NCI-H2029 (cell line): ENCODE data around the gene ZNF423.
A peak's percentile ranks its signal among the peaks of the same experiment; 100 is the strongest.

Experiments
- DNase-seq: peaks from one replicate; lab custom pipeline; 2025; lab: John Stamatoyannopoulos, UW

Gene ZNF423

DNA sequence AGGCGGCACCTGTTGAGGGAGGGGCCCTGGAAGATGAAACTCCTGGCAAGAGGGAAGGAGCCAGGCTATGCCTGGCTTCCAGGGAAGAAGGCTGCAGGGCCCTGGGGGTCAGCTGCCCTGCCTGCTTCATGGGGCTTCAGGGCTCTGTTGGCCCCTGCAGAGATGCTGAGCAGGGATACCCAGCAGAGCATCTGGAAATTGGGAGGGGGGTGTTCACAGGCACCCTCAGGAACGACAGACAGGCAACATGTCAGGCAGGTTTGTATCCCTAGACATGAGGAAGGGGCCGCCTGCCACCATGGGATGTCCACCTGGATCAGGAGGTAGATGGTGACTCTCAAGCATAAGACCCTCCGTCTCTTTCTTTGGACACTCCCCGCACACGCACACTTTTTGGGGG, 13.8 kb upstream of the ZNF423 start:
- DNase-seq = no peak

DNA sequence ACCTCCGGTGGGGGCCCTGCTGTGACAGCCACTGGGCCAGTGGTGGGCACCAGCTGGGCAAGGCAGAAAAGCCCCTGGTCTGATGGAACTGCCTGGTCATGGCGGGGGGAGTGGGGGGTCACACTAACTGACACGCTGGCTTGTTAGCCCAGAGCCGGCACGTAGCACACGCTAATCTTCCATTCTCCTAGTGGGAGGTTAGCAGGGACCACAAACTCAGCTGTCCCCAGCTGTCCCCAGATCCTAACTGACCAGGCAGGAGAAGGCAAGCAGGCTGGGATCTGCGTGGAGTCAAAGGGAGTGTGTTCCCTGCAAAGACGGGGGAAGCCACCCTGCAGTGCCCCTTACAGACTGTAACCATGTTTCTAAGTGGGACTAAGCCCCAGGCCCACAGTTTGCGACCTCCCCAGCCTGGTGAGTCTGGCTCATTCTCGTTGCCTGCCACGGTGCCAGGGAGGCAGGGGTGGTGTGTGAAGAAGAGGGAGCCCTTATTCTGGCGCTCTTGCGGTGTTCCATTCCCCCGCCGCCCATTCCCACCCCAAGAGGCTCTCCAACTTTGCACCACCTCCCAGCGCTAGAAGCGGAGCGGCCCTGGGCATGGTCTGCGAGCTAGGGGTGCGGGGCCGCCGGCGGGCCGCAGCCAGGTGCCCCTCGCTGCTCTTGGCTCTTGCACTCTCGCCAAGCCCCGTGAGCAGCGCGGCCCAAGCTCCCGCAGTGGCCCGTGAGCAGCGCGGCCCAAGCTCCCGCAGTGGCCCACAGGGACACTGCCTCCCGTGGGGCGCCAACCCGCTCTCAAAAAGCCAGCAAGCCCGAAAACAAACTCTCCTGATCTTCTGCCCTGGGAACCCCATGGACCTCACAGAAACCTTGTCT, 12.1 kb upstream of the ZNF423 start:
- DNase-seq = no peak

DNA sequence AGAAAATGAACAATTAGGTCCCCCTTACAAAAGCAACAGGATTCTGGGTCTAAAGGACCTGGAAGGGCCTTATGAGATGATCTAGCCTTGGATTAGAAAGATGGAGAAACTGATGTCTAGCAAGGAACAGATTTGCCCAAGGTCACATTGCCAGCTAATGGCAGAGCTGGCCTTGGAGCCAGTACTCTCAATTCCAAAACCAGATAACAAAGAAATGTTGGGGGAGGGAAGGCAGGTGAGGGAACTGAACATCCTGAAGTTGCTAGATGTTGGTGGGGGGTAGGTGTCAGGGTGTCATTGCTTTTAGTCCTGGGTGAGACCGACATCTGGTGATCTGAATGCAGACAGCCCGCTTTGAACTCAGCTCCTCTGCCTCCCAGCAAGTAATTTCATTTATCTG, 11.3 kb upstream of the ZNF423 start:
- DNase-seq = no peak

DNA sequence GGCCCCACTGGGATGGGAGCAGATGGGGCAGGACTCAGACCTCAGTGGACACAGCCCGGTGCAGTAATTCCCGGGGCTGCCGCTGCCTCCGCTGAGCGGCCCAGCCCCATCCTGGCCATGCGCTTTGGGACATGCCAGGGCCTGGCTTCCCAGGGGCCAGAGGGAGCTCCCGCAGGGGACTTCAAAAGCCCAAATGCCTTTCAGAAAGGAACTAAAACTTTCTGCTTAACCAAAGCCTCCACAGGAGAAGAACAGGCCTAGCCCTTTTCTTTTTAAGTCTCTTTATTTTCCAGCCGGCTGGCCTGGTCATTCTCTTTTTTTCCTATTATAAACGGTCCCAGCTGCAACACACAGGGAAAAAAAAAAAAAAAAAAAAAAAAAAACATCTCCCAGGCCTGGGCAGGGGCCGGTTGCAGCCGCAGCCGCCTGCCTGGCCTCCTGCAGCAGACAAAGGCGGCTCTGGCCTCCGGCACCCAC, 10.7 kb upstream of the ZNF423 start:
- DNase-seq = no peak

DNA sequence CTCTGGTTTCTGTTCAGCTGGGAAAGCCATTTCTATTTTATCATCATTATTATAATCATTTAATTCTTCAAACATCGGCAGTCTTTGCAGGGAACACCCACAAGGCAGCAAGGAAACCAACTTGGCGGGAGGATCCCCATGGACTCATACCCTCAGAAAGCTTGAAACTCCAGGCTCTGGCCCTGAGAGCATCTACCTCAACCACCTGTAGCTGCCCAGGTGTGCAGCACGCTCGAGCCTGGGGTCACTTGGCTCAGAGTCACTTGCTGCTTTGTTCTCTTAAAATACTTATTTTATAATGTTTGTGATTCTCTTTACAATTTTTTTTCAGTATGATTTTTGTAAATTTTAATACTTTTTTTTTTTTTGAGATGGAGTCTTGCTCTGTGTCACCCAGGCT, 6.8 kb upstream of the ZNF423 start:
- no peak for DNase-seq

DNA sequence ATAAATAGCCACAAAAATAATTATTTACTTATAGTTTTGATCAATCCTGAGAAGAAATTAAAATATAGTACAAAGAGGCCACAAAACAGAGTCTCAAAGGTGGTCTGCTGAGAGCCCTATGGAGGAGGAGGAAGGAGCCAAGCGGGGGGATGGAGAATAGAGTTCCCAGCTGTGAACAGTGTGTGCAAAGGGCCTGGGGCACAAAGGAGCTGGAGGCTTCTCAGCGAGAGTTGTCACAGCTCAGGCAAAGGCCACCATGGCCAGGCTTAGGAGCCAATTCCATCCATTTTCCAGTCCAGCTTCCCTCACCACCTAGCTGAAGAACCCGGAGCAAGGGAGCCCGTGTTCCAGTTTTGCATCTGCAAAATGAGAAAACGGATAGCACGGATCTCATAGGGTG, 5.4 kb upstream of the ZNF423 start:
- no peak for DNase-seq

DNA sequence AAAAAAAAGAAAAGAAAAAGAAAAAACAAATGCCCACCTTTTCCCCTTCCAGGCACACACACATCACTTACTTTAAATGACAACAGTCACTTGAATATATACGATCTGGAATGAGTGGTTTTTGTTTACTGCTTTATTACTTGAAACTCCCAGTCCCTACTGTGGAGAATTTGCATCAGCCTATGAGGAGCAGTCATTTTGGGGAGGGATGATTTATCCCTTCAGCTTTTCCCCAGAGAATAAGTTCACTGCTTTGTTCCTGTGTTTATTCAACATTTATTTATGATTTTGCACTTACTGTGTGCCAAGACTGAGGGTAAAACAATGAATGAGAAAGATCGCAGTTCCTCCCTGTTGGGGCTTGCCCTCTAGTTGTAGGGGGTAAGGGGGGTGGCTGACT, 4.7 kb upstream of the ZNF423 start:
- DNase-seq = no peak

DNA sequence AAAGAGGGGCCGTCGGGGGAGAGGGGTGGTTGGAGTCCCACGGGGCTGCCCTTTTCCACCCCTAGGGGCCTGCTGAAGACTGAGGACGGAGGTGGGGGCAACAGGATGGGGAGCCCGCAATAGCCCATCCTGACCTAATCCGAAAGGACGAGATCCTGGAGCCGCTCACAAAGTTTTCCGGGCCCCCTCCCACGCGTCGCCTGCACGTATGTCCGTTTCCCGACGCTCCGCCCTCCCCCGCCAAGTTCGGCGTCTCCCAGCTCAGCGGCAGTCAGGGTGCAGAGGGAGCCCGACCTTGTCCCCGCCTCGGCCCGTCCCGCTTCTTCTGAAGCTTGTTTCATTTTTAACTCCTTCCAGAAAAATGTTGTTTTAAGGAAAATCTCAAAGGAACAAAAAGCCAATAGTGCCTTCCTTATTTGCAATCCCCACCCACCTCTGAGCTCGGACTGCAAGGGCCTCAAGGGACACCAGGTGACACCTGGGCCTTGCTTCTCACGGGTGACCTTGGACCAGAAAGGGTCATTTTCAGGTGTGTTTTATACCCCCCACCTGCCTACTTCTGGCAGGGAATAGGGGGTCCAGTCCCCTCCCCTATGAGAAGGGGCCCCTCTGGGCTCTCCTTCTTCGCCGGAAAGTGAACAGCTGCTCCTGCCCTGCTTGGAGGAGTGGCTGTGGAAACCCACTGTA, 3.4 kb upstream of the ZNF423 start:
- DNase-seq = no peak

DNA sequence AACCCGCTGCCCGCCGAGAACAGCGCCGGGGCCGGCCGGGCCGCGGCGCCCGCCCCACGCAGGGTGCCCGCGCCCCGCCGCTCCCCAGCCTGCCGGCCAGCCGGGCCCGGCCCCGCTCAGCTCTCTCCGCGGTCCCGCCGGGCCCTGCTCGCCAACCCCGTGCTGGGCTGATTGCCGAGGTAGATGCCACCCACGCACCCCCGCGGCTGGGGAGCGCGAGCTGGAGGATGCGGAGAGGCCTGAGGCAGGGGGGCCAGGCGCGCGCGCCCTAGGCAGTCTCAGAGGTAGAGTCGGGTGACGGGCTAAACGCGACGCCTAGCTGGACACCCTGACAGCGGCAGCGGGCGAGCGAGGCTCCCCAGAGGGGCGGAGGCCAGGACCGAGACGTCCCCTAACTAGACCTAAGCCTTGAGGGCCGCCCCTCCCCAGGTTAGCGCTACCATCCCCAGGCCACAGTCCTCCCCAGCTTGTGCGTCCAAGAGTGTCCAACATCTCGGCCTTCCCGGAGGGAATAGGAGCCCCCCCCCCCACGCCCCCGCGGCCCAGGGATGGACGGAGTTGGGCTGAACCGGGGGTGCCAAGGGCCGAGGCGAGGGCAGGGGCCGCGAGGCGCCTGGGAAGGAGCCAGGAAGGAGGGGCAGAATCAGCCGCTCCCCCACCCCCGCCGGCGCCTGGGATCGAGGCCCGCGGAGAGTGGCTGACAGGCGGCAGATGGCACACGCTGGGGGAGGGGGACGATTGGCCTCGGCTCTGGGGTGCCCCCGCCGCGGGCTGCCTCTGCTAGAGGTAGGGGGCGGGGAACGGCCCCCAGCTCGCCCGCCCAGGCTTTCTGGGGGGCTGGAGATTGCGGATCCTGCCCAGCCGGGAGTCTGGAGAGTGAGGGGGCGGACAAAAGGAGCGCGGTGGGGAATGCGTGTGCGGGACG, 2.5 kb upstream of the ZNF423 start:
- no peak for DNase-seq

DNA sequence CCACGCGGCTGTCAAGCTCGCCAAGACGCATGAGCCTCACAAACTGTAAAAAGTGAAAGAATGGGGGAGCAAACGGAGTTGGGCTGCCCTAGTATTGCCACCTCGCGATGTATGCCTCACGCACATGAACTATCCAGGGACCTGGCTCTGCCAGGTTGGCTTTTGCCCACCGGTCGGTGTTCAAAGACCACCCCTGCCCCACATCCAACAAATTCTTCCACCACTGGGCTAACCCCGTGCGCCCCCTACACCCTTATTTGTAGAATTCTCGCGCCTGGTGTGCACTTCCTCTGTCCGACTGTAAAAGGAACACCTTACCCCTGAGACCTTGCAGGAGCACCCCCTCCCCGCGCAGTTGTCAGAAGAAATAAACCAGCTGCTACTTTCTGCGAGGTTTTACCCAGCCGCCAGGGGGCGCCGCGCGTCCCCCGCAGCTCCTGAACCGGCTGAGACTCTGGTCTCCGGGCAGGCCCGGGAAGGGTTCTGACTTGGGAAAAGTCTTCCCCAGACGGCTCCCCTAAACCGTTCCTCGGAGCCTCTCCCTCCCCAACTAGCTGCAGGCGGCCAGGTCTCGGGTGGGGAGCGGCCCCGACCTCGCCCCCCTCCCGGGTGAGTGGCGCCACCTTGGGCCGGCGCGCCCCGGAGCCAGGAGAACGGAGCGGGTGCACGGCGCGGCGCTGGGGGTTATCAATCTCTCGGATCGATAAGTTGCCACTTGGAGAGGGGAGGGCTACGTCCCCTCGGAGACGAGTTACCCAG, 1.7 kb upstream of the ZNF423 start:
- DNase-seq = peak; percentile 17

DNA sequence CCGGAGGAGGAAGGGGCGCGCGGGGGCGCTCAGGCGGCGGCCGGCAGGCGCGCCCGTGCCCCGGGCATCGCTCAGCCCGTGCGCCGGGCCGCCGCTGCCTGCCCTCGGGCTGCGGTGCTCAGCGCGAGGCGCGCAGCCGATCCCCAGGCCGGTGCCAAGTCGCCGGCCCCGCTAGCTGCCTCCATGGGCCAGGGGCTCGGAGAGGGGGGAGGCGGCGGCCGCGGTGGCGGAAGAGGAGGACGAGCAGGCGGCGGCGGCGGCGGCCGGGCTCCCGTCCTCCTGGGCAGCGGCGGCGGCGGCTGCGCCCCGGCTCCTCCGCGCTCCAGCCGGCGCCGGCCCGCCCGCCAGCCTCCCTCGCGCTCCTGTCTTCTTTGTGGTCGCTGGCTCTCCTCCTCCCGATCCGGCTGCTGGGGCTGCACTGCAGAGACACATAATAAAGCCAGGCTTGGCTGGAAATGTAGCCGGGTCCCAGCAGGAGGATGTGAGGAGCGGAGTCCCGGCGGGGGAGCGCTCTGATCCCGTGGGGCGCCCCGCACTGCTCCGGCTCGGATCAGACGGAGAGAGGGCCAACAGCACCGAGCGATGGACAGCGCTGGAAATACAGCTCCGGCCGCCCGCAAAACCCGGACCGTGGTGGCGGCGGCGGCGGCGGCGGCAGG, 889 bp upstream of the ZNF423 start:
- no peak for DNase-seq

DNA sequence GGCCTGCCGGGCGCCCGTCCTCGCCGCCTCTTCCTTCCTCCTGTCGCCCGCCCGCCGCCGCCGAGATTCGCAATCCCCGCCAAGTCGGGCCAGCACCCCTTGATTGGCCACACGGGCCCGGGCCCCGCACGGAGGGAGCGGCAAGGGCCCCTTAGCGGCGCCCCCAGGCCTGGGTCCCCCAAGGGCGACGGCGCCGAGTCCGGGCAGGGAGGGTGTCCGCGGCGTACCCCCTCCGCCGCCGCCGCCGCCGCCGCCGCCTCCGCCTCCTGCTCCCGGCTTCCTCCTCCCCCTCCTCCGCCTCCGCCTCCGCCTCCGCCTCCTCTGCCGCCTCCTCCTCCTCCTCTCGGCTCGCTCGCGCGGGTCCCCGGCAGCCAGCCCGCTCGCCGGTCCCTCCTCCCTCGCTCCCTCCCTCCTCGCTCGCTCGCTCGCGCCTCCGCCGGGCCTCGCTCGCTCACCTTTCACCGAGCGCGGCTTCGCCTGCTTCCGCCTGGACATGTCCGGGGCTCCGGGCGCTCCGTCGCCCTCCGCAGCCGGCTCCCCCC, 561 bp downstream of the ZNF423 start:
- DNase-seq = peak; percentile 28

DNA sequence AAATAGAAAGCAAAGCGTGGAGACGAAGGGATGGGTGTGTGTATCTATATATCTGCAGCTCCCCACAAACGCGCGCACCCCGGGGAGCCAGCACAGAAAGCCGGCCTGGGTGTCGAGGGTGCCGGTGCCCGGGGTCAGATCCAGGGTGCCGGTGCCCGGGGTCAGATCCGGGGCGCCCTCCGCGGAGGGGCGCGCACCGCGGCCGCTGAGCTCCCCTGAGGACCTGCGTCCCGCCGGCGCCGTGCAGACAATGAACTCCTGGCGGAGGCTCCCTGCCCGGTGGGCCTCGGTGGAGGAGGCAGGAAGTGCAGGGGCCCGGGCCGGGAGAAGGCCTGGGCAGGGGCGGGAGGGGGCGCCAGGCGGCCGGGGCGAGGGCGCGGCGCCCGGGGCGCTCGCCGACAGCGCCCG, 1.1 kb downstream of the ZNF423 start:
- no peak for DNase-seq

DNA sequence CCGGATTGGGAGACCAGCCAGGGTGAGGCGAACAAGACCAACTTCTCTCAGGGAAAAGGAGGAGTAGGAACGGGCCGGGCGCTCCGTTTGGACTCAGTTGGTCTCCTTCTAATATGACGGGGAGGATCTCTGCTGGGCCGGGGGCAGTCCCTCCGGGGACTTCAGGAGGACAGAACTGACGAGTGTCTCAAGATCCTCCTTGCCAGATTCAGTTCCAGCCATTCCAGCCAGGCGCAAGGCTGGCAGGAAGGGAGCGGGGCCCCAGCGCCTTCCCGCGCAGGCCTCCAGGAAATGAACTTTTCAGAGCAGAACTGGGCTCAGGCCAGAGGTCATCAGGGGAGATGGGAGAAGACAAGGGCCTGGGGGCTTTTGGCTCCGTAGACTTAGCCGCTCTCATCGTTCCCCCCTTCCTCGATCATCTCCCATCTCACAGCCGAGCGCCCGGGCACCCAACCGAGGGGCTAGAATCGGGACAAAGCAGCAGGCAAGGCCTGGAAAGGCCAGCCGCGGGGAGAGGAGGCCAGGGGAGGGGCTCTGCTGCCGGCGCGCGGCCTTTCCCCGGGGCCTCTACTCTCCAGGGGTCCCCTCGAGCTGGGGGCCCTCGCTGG, 1.6 kb downstream of the ZNF423 start:
- DNase-seq = no peak

DNA sequence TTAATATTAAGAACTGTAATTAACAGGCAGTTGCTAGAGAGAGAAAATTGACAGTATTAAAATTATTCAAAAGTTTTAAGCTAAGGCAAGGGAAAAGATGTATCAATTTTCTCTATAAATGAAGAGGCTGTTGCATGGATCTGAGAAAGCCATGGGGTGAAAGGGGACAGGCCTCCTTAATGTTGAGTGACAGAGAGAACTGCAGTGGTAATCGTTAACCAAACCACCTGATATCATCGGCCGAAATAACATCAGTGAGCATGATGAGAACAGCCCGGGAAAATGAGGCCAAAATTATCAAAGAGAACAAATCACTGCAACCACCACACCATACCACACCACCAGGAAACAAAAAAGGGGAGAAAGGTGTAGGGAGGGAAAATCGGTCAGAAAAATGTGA, 3.6 kb downstream of the ZNF423 start:
- DNase-seq = no peak

DNA sequence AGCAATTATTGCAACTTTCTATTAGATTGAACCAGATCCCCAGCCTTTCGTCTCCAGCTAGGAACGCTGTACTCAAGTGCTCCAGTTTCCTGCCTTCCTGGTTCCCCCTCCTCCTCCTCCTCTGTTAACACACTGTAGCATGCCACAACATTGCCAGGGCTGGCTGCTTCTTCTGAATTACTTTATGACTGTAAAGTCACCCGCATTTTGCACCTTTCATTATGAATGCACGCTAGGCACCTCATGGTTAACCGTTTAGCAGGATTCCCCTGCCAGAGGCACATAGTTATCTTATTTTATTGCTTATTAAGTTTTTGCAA, 4.5 kb downstream of the ZNF423 start:
- DNase-seq = no peak

DNA sequence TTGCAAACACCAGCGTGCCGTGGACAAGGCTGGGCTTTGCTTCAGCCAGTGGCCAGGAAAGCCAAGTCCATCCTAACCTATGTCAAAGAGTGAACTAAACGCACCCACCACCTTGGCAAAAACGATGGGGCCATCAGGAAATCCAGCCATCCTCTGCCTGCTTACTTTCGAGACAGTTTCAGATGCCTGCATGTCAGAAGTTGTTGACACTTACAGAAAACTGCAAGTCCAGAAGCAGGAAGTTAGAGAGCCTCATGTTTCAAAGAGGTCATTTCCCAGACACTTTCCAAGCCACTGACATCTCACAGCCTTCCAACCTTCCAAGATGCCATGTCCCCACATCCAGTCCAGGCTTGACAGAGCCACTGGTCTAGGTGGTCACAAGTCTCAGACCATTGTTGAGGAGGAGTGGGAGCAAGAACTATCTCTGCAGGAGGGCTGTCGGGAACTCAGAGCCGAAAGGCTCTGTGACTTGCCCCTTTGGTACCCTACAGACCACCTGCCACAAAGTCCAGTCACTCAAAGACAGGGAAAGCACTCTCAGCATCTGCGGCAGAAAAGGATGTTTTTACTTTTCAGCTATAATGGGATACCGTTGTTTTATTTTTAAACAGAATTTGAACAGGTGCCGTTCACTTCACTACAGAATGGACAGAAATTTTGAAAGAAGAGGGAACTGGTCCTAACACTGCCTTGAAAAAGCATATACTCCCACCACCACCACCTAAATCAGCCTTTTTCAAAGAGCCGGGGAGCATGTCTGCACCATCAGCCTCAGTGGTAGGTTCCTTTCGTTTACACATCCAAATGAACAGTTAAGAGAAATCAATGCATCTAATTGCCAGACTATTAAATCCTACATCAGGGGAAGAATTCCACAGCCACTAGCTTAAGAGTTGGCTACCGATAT, 5.1 kb downstream of the ZNF423 start:
- DNase-seq = no peak

DNA sequence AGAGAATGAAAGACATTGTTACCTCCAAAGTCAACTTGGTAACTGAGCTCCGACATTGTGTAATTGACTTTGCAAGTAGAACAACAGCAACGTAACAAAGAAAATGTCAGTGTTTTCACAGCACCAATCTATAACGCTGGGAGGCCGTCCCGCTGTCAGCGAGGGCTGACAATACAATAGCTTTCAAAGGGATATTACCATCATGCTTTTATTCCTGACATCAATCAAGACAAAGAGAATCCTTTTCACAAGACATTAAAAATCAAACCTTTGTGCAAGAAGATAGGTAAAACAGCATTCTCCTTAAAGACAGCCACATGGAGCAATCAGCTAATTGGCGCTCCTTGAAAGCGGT, 6.2 kb downstream of the ZNF423 start:
- no peak for DNase-seq

DNA sequence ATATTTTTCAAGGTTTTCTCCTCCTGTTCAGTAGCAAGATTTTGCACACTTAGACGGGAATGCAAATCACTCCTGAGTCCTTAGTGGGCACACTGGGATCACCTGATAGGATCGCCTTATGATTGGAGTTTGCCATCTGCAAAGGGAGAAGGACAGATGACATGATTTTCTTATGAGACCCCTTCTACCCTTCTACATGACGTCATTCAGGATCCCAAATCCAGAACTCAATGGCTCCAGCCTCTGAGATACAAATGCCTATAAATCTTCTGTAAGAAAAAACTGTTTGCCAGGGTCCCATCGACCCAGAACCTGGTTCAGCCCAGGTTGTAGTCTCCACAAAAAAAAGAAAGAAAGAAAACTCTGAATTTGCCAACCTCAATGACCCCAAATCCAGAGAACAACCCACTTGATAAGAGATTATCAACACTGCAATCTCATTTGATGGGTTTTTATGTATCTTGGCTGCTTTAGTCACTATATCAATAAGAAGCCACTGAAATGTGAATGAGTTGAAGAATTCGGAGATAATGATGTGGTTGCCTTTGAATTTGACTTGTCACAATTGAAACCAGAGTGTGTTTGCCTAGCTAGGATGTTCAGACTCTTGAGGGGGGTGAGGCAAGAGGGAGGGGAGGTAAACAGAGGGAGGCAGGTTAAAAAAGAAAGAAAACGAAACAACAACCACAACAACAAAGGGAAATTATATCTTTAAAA, 6.7 kb downstream of the ZNF423 start:
- peak; percentile 24 for DNase-seq
